Measurements from ENCODE around the gene WWOX.

Gene WWOX

DNA sequence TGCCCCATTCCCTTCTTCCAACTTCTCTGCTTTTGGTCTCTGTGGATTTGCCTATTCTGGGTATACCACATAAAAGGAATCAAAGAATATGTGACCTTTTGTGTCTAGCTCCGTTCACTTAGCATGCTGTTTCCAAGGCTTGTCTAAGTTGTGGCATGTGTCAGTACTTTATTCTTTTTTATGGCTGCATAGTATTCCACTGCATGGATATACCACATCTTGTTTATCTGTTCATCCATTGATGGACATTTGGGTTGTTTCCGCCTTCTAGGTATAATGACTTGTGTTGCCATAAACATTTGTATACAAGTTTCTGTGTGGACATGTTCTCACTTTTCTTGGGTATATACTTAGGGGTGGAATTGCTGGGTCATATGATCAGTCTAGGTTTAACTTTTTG, 1068.4 kb downstream of the WWOX start:
- H3K36me3 Mint-ChIP-seq = no peaks in the 10 kb centered on the region
- no peak for ATAC-seq (ENCODE audit: low read depth)
- DNase-seq (ENCODE audit: low spot score in 2 of 2) = no peak
- H3K4me1 Mint-ChIP-seq = peaks cover 7% of the 10 kb centered on the region
- H3K27me3 Mint-ChIP-seq = peaks cover 3% of the 10 kb centered on the region
- H3K27ac Mint-ChIP-seq = no peak overlapping the region
- H3K4me3 Mint-ChIP-seq = no peak overlapping the region
- H3K9me3 Mint-ChIP-seq = peaks cover 5% of the 10 kb centered on the region

GRCh38 chr16:79168321-79168720, 1068.9 kb downstream of the WWOX start:
- Mint-ChIP-seq H3K36me3 (no peaks in the 10 kb centered on the region), H3K27me3 (peaks cover 3% of the 10 kb centered on the region), H3K4me3 (no peak overlapping the region), H3K4me1 (peaks cover 4% of the 10 kb centered on the region), H3K27ac (no peak overlapping the region), H3K9me3 (peaks cover 5% of the 10 kb centered on the region)
- no peak for DNase-seq (ENCODE audit: low spot score in 2 of 2)
- ATAC-seq (ENCODE audit: low read depth) = no peak

DNA sequence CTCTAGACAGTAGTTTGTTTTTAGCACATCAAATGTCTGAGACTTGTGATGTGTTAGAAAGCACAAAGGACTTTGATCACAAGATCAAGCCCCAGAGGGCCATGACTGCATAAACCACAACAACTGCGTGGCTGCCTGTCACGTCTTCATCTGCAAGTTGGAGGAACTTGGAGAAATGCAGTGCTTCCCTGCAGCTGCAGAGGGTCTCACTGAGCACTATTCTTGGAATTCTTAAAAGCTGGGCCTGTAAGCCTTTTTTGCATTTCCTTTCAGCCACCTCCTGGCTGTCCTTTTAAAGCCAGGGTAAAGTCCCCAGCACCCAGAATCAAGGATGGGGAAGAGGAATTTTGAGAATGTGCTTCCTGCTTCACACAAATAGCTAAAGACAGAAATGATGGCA, 1069.8 kb downstream of the WWOX start:
- ATAC-seq (ENCODE audit: low read depth) = no peak
- Mint-ChIP-seq H3K4me3 (no peak overlapping the region), H3K27me3 (peaks cover 3% of the 10 kb centered on the region), H3K36me3 (no peaks in the 10 kb centered on the region), H3K9me3 (peaks cover 5% of the 10 kb centered on the region), H3K4me1 (no peaks in the 10 kb centered on the region), H3K27ac (no peak overlapping the region)
- DNase-seq (ENCODE audit: low spot score in 2 of 2) = no peak

DNA sequence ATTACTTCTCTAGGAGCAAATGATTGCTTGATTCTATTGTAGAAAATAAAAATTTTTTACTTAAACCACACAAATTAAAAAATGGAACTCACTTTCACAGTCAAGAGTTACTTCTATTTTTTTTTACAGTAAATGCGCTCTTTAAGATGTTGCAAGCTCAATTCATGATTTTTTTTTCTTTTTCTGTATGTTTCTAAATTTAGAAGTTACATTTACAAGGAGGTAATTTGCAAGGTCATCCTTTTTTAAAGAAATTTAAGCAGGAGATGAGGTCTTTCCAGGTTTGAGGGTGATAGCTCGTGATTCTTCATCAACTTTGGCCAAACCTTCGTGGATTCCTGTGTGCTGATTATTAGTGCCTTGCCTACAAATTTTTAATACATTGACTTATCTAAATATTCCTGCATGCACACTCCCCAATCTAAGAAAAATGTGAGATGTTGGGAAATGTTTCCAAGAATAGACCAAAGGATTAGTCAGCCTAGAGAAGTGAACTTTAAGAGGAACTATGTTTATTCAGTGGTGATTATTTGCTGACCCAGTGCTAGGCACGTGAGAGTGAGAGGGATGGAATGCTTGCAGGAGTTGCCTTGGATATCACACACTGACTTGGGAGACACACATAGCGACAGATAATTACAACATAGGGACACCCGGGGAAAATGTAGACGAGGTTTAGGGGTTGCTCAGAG, 1071.2 kb downstream of the WWOX start:
- peaks cover 5% of the 10 kb centered on the region for H3K27me3 Mint-ChIP-seq
- H3K36me3 Mint-ChIP-seq = peaks cover under 1% of the 10 kb centered on the region
- DNase-seq (ENCODE audit: low spot score in 2 of 2) (no peak), ATAC-seq (ENCODE audit: low read depth) (no peak)
- H3K4me1 Mint-ChIP-seq = no peaks in the 10 kb centered on the region
- peaks cover 6% of the 10 kb centered on the region for H3K9me3 Mint-ChIP-seq
- no peak overlapping the region for H3K27ac Mint-ChIP-seq
- no peak overlapping the region for H3K4me3 Mint-ChIP-seq

DNA sequence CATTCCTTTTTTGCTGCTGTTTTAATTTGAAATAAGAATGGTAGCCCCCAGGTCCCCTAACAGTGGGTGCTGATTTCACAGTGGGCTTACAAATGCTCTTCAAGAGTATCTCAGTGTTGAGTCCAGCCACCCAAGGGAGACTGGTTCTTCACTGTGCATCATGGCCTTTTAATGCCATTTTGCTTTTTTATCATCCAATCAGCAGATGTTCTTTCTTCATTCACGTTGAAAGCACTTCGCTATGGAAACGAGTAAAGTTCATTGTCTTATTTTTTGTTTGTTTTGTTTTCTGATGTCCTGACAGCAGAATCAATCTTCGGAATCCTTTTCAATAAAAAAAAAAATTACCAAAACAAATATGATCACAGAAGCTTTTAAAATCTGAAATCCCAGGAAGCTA, 1072.0 kb downstream of the WWOX start:
- Mint-ChIP-seq H3K4me3 (no peak overlapping the region), H3K36me3 (peaks cover 2% of the 10 kb centered on the region), H3K4me1 (no peaks in the 10 kb centered on the region), H3K9me3 (peaks cover 8% of the 10 kb centered on the region), H3K27ac (no peak overlapping the region), H3K27me3 (peaks cover 6% of the 10 kb centered on the region)
- ATAC-seq (ENCODE audit: low read depth) (no peak), DNase-seq (ENCODE audit: low spot score in 2 of 2) (no peak)

- H3K27me3 Mint-ChIP-seq = peaks cover 6% of the 10 kb centered on the region
- peaks cover 2% of the 10 kb centered on the region for H3K36me3 Mint-ChIP-seq
- H3K9me3 Mint-ChIP-seq = peaks cover 8% of the 10 kb centered on the region
- H3K27ac Mint-ChIP-seq = no peak overlapping the region
- no peak overlapping the region for H3K4me3 Mint-ChIP-seq
- peaks cover 5% of the 10 kb centered on the region for H3K4me1 Mint-ChIP-seq
- no peak for DNase-seq (ENCODE audit: low spot score in 2 of 2)
- ATAC-seq (ENCODE audit: low read depth) = no peak
Observed at GRCh38 chr16:79171931-79172705, 1072.7 kb downstream of the WWOX start.

DNA sequence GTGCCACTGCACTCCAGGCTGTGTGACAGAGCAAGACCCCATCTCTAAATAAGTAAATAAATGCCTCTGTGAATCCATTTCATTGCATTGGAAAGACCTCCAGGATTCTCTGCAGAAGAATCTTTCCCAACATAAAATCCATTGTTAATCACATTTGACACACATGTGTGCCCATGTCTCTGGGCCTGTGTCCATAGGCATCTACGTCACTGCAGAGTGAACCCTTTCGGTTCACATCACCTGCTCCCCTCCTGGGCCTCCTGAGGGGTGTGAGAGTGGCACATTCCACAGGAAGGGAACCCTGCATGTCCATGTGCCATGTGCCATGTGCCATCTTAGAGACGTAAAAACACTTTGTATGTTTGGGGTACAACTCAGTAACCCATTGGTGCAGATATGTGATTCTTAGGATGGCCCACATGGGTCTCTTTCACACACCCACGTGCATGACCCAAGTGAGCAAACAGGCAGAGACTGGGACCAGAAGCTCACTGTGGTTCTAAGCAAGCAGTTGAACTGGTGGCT, 1073.6 kb downstream of the WWOX start:
- no peak for DNase-seq (ENCODE audit: low spot score in 2 of 2)
- H3K27ac Mint-ChIP-seq = no peak overlapping the region
- H3K4me1 Mint-ChIP-seq = peaks cover 9% of the 10 kb centered on the region
- H3K9me3 Mint-ChIP-seq = peaks cover 5% of the 10 kb centered on the region
- H3K36me3 Mint-ChIP-seq = peaks cover 2% of the 10 kb centered on the region
- peaks cover 6% of the 10 kb centered on the region for H3K27me3 Mint-ChIP-seq
- ATAC-seq (ENCODE audit: low read depth) = no peak
- no peak overlapping the region for H3K4me3 Mint-ChIP-seq

GRCh38 chr16:79173919-79174318, 1074.5 kb downstream of the WWOX start:
- H3K27me3 Mint-ChIP-seq = peaks cover 6% of the 10 kb centered on the region
- DNase-seq (ENCODE audit: low spot score in 2 of 2) (no peak), ATAC-seq (ENCODE audit: low read depth) (no peak)
- peaks cover 2% of the 10 kb centered on the region for H3K9me3 Mint-ChIP-seq
- H3K27ac Mint-ChIP-seq = no peak overlapping the region
- peaks cover 9% of the 10 kb centered on the region for H3K4me1 Mint-ChIP-seq
- peaks cover 2% of the 10 kb centered on the region for H3K36me3 Mint-ChIP-seq
- no peak overlapping the region for H3K4me3 Mint-ChIP-seq

GRCh38 chr16:79175286-79176057, 1076.0 kb downstream of the WWOX start:
- ATAC-seq (ENCODE audit: low read depth) = no peak

GRCh38 chr16:79177018-79177417, 1077.6 kb downstream of the WWOX start:
- H3K27ac Mint-ChIP-seq = no peak overlapping the region
- peaks cover 7% of the 10 kb centered on the region for H3K27me3 Mint-ChIP-seq
- ATAC-seq (ENCODE audit: low read depth) = peak; percentile 76
- H3K9me3 Mint-ChIP-seq = peaks cover 9% of the 10 kb centered on the region
- H3K36me3 Mint-ChIP-seq = peaks cover 2% of the 10 kb centered on the region
- no peak for DNase-seq (ENCODE audit: low spot score in 2 of 2)
- no peak overlapping the region for H3K4me3 Mint-ChIP-seq
- H3K4me1 Mint-ChIP-seq = peaks cover 9% of the 10 kb centered on the region

More at GRCh38 chr16:79175286-79176057, 1076.0 kb downstream of the WWOX start:
- no peak for DNase-seq (ENCODE audit: low spot score in 2 of 2)
- Mint-ChIP-seq H3K9me3 (peaks cover 4% of the 10 kb centered on the region), H3K4me1 (peaks cover 9% of the 10 kb centered on the region), H3K27ac (no peak overlapping the region), H3K36me3 (peaks cover 2% of the 10 kb centered on the region), H3K27me3 (peaks cover 6% of the 10 kb centered on the region), H3K4me3 (no peak overlapping the region)

- DNase-seq (ENCODE audit: low spot score in 2 of 2) (no peak), ATAC-seq (ENCODE audit: low read depth) (no peak)
- H3K27ac Mint-ChIP-seq = no peak overlapping the region
- no peak overlapping the region for H3K4me3 Mint-ChIP-seq
- H3K9me3 Mint-ChIP-seq = peaks cover 7% of the 10 kb centered on the region
- H3K4me1 Mint-ChIP-seq = peaks cover 9% of the 10 kb centered on the region
- peaks cover 9% of the 10 kb centered on the region for H3K27me3 Mint-ChIP-seq
- H3K36me3 Mint-ChIP-seq = no peaks in the 10 kb centered on the region
Observed at GRCh38 chr16:79181419-79181818, 1082.0 kb downstream of the WWOX start.

GRCh38 chr16:79182616-79183015, 1083.2 kb downstream of the WWOX start:
- peaks cover 7% of the 10 kb centered on the region for H3K9me3 Mint-ChIP-seq
- peaks cover 9% of the 10 kb centered on the region for H3K27me3 Mint-ChIP-seq
- no peak overlapping the region for H3K4me3 Mint-ChIP-seq
- ATAC-seq (ENCODE audit: low read depth) (no peak), DNase-seq (ENCODE audit: low spot score in 2 of 2) (no peak)
- H3K27ac Mint-ChIP-seq = no peak overlapping the region
- H3K4me1 Mint-ChIP-seq = no peaks in the 10 kb centered on the region
- H3K36me3 Mint-ChIP-seq = no peaks in the 10 kb centered on the region

GRCh38 chr16:79183571-79183970, 1084.1 kb downstream of the WWOX start:
- Mint-ChIP-seq H3K4me3 (no peak overlapping the region), H3K9me3 (peaks cover 9% of the 10 kb centered on the region), H3K4me1 (peaks cover 5% of the 10 kb centered on the region), H3K27ac (no peak overlapping the region), H3K27me3 (peaks cover 10% of the 10 kb centered on the region), H3K36me3 (peaks cover 3% of the 10 kb centered on the region)
- DNase-seq (ENCODE audit: low spot score in 2 of 2) = no peak
- ATAC-seq (ENCODE audit: low read depth) = no peak

- no peak for DNase-seq (ENCODE audit: low spot score in 2 of 2)
- Mint-ChIP-seq H3K9me3 (peaks cover 13% of the 10 kb centered on the region), H3K27ac (no peak overlapping the region), H3K4me3 (no peak overlapping the region), H3K4me1 (peaks cover 5% of the 10 kb centered on the region), H3K27me3 (peaks cover 10% of the 10 kb centered on the region), H3K36me3 (peaks cover 3% of the 10 kb centered on the region)
- no peak for ATAC-seq (ENCODE audit: low read depth)
Observed at GRCh38 chr16:79184464-79185030, 1085.1 kb downstream of the WWOX start.
